ENCODE results near the gene HDHD3.

GRCh38 chr9:113410207-113410864, 33.5 kb upstream of the HDHD3 start, which contains the start of the genes C9orf43 and POLE3:
- peak; percentile 75 for TF ChIP-seq TAF1 (IDR thresholded peaks at IDR 0.05; ENCODE audit: low read depth, low read length)
- TF ChIP-seq POLR2A (IDR thresholded peaks at IDR 0.05; ENCODE audit: low read depth, low read length) = peak; percentile 91
- TF ChIP-seq POLR2AphosphoS5 (IDR thresholded peaks at IDR 0.05; ENCODE audit: low read depth, low read length) = peak; percentile 87; the same call in 1 of the 2 replicates
- no peak for TF ChIP-seq SPI1 (IDR thresholded peaks at IDR 0.05; ENCODE audit: low read depth, low read length)

Measured in GM12891 (cell line).